GM21723 (cell line): ENCODE measurements around the gene KCNJ1.

Experiments used
- ATAC-seq: cut with Tn5 transposase; IDR thresholded peaks from one replicate; pipeline ENCODE4 v1.9.1; 2021; ENCODE audit warnings: mild to moderate bottlenecking, moderate library complexity; ENCODE audit not compliant: unreplicated experiment

The KCNJ1 gene

DNA sequence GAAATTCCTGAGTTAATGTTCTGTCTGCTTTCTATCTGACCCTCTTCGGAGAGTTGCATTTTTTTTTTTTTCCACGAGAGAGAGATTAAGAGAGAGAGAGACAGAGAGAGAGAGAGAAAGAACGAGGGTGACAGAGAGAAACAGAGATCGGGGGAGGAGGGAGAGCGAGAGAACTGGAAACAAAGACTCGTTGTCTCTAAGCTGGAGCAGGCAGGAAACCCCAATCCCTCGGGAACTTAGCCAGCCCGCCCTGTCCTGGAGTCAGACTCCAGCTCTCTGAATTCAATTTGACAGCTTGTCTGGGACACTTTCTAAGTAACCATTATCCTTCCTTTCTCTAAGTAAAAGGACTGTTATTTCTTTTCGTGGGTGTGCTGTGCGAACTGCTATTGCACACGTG lies 76.9 kb downstream of the KCNJ1 start:
- no peak for ATAC-seq

DNA sequence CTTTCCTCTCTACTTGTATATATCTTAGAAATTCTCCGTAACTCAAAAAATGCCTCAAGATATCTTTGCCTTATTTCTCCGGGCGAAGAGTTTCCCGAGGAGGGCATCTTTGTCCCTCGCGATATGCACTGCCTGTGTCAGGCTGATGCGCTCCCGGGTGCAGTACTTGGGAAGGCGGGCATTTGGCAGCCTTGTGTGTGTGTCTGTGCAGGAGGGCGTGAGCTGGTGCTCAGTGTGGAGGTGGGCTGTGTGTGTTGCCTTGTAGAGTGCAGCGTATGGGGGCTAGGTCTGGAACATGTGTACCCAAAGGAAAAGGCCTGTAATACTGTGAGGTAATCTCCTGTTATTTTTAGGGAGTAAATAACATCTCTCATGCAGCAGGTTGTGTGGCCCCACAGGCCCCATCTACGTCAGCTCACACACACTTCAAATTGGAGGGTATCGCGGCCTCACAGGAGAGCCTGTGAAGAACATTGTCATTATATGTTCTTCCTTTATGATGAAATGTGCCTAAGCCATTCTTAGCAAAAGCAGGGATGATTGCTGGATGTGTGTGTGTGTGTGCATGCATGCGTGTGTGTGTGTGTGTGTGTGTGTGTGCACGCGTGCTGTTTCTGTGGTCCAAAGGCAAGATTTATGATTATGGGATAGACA lies 77.5 kb downstream of the KCNJ1 start:
- no peak for ATAC-seq
